HCT116 (cell line): ENCODE data around the gene PRR14. TPM values are rescaled to one million over a fixed set of nuclear protein-coding genes. Genes with fewer than 3 reads are reported as not detected.

Experiments
- ATAC-seq: fragments of 200-7000 bp; cut with Tn5 transposase; 2 replicates; pipeline ENCODE4 v1.9.1; 2020; ENCODE audit warnings: mild to moderate bottlenecking, moderate library complexity
- BruUV-seq: library from RNA; stranded (reverse); fragments of 400-500 nt; replicated peaks from 2 replicates; lab custom pipeline; 2021; lab: Mats Ljungman, UMichigan
- CTCF ChIA-PET: fragments of 300-600 bp; sonication (Branson Sonifier 250); formaldehyde crosslinking; loops from one replicate; lab custom pipeline; 2021; ENCODE audit warnings: antibody characterized with exemption; lab: Charles Lee
- POLR2A ChIA-PET: fragments of 300-600, 350-600 bp; sonication (Branson Sonifier 250); formaldehyde crosslinking; loops from one replicate; lab custom pipeline; 2021; ENCODE audit warnings: antibody characterized with exemption; lab: Charles Lee
- RAD21 ChIA-PET, 2 experiments: fragments of 300-600 bp; sonication (Branson Sonifier 250); formaldehyde crosslinking; loops; one replicate each; lab custom pipeline; 2023; ENCODE audit warnings: low total read pairs in 2 of 2; ENCODE audit not compliant: uncharacterized antibody in 2 of 2, unreplicated experiment in 2 of 2, low non-redundant PET in 1 of 2; lab: Charles Lee
- DNase-seq: peaks from one replicate; pipeline ENCODE4 v3.0.0-alpha.2; 2010; ENCODE audit warnings: low read depth, low spot score
- H2AFZ ChIP-seq: fragments of 200-600 bp; shearing (Covaris generic), sonication (generic); 2 replicates; pipeline ENCODE4 v1.6.1; 2017; ENCODE audit warnings: low read depth, mixed run types, mixed read lengths, antibody characterized with exemption, low read length; ENCODE audit not compliant: poor library complexity, severe bottlenecking
- H3K27ac ChIP-seq: 2 replicates; pipeline ENCODE4 v1.5.1; 2012; ENCODE audit warnings: low read depth, low read length
- H3K27me3 ChIP-seq: fragments of 200-600 bp; sonication (generic); 2 replicates; pipeline ENCODE4 v1.6.1; 2016; ENCODE audit warnings: mixed run types, low read length, mixed read lengths; ENCODE audit not compliant: insufficient read depth
- H3K36me3 ChIP-seq, 2 experiments: fragments of 200-500 bp in 1 of 2; fragments of 200-600 bp in 1 of 2; sonication (Bioruptor generic) in 1 of 2; sonication (generic) in 1 of 2; 2 replicates each; pipeline versions ENCODE4 v1.5.1 to v1.6.1; 2014 to 2016; ENCODE audit warnings: low read length in 2 of 2, inconsistent platforms in 1 of 2, mixed read lengths in 1 of 2, mixed run types in 1 of 2; ENCODE audit not compliant: insufficient read depth in 2 of 2, control insufficient read depth in 1 of 2
- H3K4me1 ChIP-seq, 2 experiments: fragments of 200-600 bp in 1 of 2; sonication (generic) in 1 of 2; 2 replicates each; pipeline versions ENCODE4 v1.5.1 to v1.6.1; 2012 to 2017; ENCODE audit warnings: low read length in 2 of 2, inconsistent platforms in 1 of 2, mild to moderate bottlenecking in 1 of 2, mixed read lengths in 1 of 2, mixed run types in 1 of 2, moderate library complexity in 1 of 2; ENCODE audit not compliant: insufficient read depth in 2 of 2, control insufficient read depth in 1 of 2
- H3K4me2 ChIP-seq: fragments of 200-600 bp; sonication (generic); 2 replicates; pipeline ENCODE4 v1.6.1; 2017; ENCODE audit warnings: mixed run types, low read length, mixed read lengths
- H3K4me3 ChIP-seq, 2 experiments: fragments of 200-600 bp in 1 of 2; sonication (generic) in 1 of 2; replicated peaks in 1 of 2; 2 replicates each; pipeline ENCODE4 v1.5.1; 2011 to 2016; ENCODE audit warnings: low read length in 2 of 2, control low read depth in 1 of 2, low read depth in 1 of 2, mild to moderate bottlenecking in 1 of 2, mixed read lengths in 1 of 2, mixed run types in 1 of 2
- H3K79me2 ChIP-seq: fragments of 200-600 bp; sonication (generic); 2 replicates; pipeline ENCODE4 v1.6.1; 2017; ENCODE audit warnings: mild to moderate bottlenecking, mixed run types, low read length, moderate library complexity, mixed read lengths; ENCODE audit not compliant: insufficient read depth
- H3K9ac ChIP-seq: fragments of 200-600 bp; sonication (generic); 2 replicates; pipeline ENCODE4 v1.6.1; 2016; ENCODE audit warnings: low read length, mixed read lengths
- H3K9me2 ChIP-seq: fragments of 200-600 bp; sonication (generic), shearing (Covaris generic); 2 replicates; pipeline ENCODE4 v1.6.1; 2017; ENCODE audit warnings: mixed run types, mild to moderate bottlenecking, moderate library complexity; ENCODE audit not compliant: insufficient read depth
- H3K9me3 ChIP-seq, 2 experiments: fragments of 200-500 bp in 1 of 2; fragments of 200-600 bp in 1 of 2; sonication (Bioruptor generic) in 1 of 2; sonication (generic) in 1 of 2; 2 replicates each; pipeline ENCODE4 v1.6.1; 2014 to 2017; ENCODE audit warnings: low read length in 2 of 2, mixed read lengths in 2 of 2, inconsistent platforms in 1 of 2, low read depth in 1 of 2, mild to moderate bottlenecking in 1 of 2, mixed run types in 1 of 2, moderate library complexity in 1 of 2; ENCODE audit not compliant: control insufficient read depth in 1 of 2, insufficient read depth in 1 of 2
- H4K20me1 ChIP-seq: fragments of 200-600 bp; sonication (generic), shearing (Covaris generic); 2 replicates; pipeline ENCODE4 v1.6.1; 2017; ENCODE audit warnings: mixed run types, mild to moderate bottlenecking, moderate library complexity; ENCODE audit not compliant: insufficient read depth
- POLR2AphosphoS5 ChIP-seq: IDR thresholded peaks from 2 replicates; pipeline ENCODE4 v1.6.1; 2011; ENCODE audit warnings: mild to moderate bottlenecking, low read depth, low read length, moderate library complexity
- SIN3A ChIP-seq: IDR thresholded peaks from 2 replicates; pipeline ENCODE4 v1.6.1; 2012; ENCODE audit warnings: low read depth
- SRF ChIP-seq: IDR thresholded peaks from 2 replicates; pipeline ENCODE4 v1.6.1; 2012; ENCODE audit warnings: low read depth
- intact Hi-C: fragments of 100-400 bp; cut with micrococcal nuclease; formaldehyde crosslinking; loops from 2 replicates; pipeline ENCODE4 v1.10.0; 2022
- total RNA-seq: library from RNA; stranded (reverse); gene quantifications from one replicate; pipeline ENCODE4 v1.2.1, GENCODE V29; 2021; ENCODE audit not compliant: unreplicated experiment
- TF ChIP-seq, protein P1 (sequence below): IDR thresholded peaks from 2 replicates; pipeline ENCODE4 v1.6.1; 2012

The PRR14 gene
- total RNA-seq, 1 experiment from 2014 or later = 56.2 TPM

- H3K9ac ChIP-seq = no peak overlapping the region
- CTCF ChIA-PET = no interaction called here
- intact Hi-C loops = no loop called here
- TF ChIP-seq SIN3A (no peak), SRF (no peak), POLR2AphosphoS5 (no peak)
- TF ChIP-seq, protein P1, sequence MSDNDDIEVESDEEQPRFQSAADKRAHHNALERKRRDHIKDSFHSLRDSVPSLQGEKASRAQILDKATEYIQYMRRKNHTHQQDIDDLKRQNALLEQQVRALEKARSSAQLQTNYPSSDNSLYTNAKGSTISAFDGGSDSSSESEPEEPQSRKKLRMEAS = no peak
- TF ChIP-seq, all 23 proteins: peak for 0
- Histone ChIP-seq H3K36me3 (peaks cover 56 to 69% of the 10 kb centered on the region in 2 experiments), H2AFZ (no peak overlapping the region), H3K4me2 (no peak overlapping the region), H4K20me1 (no peaks in the 10 kb centered on the region), H3K27ac (no peak overlapping the region), H3K9me3 (no peaks in the 10 kb centered on the region), H3K27me3 (no peaks in the 10 kb centered on the region), H3K9me2 (no peaks in the 10 kb centered on the region), H3K4me3 (no peak overlapping the region), H3K4me1 (peaks cover 8 to 13% of the 10 kb centered on the region in 2 experiments), H3K79me2 (peaks cover 82% of the 10 kb centered on the region)
- RAD21 ChIA-PET = no interaction called here
- POLR2A ChIA-PET = no interaction called here
- BruUV-seq = no TSS peak
- no peak for ATAC-seq
- no peak for DNase-seq
Observed at GRCh38 chr16:30703971-30704370, 53.2 kb downstream of the PRR14 start.

Other genes with a start within 250 kb of the PRR14 start
- gene ZNF771, start 243.4 kb upstream of the PRR14 start, total RNA-seq = 11.0 TPM
- gene DCTPP1, start 220.9 kb upstream of the PRR14 start, total RNA-seq = 125 TPM
- 51.3 TPM for gene SEPHS2, start 205.1 kb upstream of the PRR14 start, total RNA-seq
- gene ITGAL, start 178.2 kb upstream of the PRR14 start, total RNA-seq = 1.4 TPM
- 48.8 TPM for gene ZNF768, start 124.4 kb upstream of the PRR14 start, total RNA-seq
- 2.1 TPM for gene ZNF747, start 116.1 kb upstream of the PRR14 start, total RNA-seq
- gene ZNF764, start 92.6 kb upstream of the PRR14 start, total RNA-seq = 9.1 TPM
- gene ZNF688, start 79.2 kb upstream of the PRR14 start, total RNA-seq = 3.6 TPM
- gene ZNF785, start 65.3 kb upstream of the PRR14 start, total RNA-seq = 0.15 TPM
- gene ZNF689, start 40.6 kb upstream of the PRR14 start, total RNA-seq = 10.3 TPM
- 65.3 TPM for gene FBRS, start 7.5 kb downstream of the PRR14 start, total RNA-seq
- 59.6 TPM for gene SRCAP, start 48.2 kb downstream of the PRR14 start, total RNA-seq
- gene PHKG2, start 97.5 kb downstream of the PRR14 start, total RNA-seq = 32.6 TPM
- gene CFAP119, start 111.1 kb downstream of the PRR14 start, total RNA-seq = 12.6 TPM
- gene RNF40, start 111.4 kb downstream of the PRR14 start, total RNA-seq = 90.3 TPM
- gene ZNF629, start 136.2 kb downstream of the PRR14 start, total RNA-seq = 18.4 TPM
- 44.9 TPM for gene BCL7C, start 243.1 kb downstream of the PRR14 start, total RNA-seq
- 1.4 TPM for gene CTF1, start 245.7 kb downstream of the PRR14 start, total RNA-seq